Fibroblast of pulmonary artery (primary cell): ENCODE data around the gene SLC13A2.
A peak's percentile ranks its signal among the peaks of the same experiment; 100 is the strongest.
"Not testable (repeated sequence)": the region's sequence is repeated elsewhere in the genome, so short reads cannot be mapped to it uniquely, and the experiment has no call there.

Source experiments
- DNase-seq: peaks from one replicate; pipeline ENCODE4 v3.0.0-alpha.2; 2010; ENCODE audit warnings: low read depth
- H3K4me3 ChIP-seq: replicated peaks from 2 replicates; pipeline ENCODE4 v1.5.1; 2011; ENCODE audit warnings: low read depth, mild to moderate bottlenecking, control low read depth, low read length, moderate library complexity
- TF ChIP-seq, protein P1 (sequence below): IDR thresholded peaks from 2 replicates; pipeline ENCODE4 v1.5.1; 2011; ENCODE audit warnings: mild to moderate bottlenecking, control low read depth, low read length, inconsistent platforms; ENCODE audit errors: missing control alignments

Gene SLC13A2

DNA sequence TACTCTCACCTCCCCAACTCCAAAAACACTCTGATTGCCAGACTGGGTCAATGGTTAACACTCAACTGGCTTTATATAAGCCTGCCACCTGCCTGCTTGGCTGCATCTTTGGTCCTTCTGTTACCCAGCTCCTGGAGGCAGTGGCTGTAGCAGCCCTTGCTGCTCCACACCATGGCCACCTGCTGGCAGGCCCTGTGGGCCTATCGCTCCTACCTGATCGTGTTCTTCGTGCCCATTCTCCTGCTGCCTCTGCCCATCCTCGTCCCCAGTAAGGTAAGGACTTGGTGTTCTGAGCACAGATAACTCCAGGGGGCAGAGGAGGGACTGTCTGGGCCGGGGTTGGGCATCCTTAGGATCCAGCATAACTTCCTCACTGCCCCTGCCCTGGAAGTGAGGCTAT lies at the start of gene SLC13A2:
SLC13A2 (plus strand) TSS at position 103 of the 400 bp plus-strand sequence; CDS start at position 172, 69 bp downstream.
- DNase-seq = no peak
- TF ChIP-seq, protein P1, sequence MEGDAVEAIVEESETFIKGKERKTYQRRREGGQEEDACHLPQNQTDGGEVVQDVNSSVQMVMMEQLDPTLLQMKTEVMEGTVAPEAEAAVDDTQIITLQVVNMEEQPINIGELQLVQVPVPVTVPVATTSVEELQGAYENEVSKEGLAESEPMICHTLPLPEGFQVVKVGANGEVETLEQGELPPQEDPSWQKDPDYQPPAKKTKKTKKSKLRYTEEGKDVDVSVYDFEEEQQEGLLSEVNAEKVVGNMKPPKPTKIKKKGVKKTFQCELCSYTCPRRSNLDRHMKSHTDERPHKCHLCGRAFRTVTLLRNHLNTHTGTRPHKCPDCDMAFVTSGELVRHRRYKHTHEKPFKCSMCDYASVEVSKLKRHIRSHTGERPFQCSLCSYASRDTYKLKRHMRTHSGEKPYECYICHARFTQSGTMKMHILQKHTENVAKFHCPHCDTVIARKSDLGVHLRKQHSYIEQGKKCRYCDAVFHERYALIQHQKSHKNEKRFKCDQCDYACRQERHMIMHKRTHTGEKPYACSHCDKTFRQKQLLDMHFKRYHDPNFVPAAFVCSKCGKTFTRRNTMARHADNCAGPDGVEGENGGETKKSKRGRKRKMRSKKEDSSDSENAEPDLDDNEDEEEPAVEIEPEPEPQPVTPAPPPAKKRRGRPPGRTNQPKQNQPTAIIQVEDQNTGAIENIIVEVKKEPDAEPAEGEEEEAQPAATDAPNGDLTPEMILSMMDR = no peak
- no peak within 1 kb of the TSS for H3K4me3 ChIP-seq

GRCh38 chr17:28425206-28425605 lies 48.2 kb upstream of the SLC13A2 start:
- no peak overlapping the region for H3K4me3 ChIP-seq
- TF ChIP-seq, protein P1 = no peak
- no peak for DNase-seq

DNA sequence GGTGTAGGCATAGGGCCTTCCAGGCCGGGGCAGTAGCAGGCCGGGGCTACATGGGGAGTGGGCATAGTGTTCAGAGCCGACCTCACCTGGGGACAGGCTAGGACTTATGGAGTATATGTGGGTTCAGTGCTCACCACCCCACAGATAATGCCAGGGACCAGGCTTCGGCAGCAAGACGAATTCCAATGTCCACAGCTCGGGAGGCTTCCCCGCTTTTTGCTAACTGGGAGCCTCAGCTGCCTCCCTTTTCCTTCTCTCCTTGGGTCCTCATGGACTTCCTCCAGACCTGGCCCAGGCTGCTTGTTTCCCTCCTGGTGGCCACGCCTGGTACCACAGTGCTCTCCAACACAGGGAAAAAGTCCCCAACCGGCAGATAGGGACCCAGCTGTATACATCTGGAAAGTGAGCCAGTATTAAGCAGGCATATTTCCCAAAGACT lies 47.3 kb upstream of the SLC13A2 start:
- H3K4me3 ChIP-seq = no peak overlapping the region
- no peak for DNase-seq
- TF ChIP-seq, protein P1 = peak; percentile 44

GRCh38 chr17:28427371-28427770 lies 46.1 kb upstream of the SLC13A2 start:
- DNase-seq = no peak
- no peak overlapping the region for H3K4me3 ChIP-seq
- TF ChIP-seq, protein P1 = no peak

DNA sequence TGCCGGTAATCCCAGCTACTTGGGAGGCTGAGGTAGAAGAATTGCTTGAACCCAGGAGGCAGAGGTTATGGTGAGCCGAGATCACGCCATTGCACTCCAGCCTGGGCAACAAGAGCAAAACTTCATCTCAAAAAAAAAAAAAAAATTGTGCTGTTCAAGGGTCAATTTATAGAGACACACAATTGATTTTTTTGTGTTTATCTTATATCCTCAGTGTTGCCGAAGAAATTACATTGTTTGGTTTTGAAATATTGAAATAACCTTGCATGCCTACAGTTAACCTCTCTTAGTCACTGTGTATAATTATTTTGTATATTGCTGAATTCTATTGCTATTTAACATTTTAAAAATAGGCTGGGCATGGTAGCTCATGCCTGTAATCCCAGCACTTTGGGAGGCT lies 45.5 kb upstream of the SLC13A2 start:
- not testable (repeated sequence) for H3K4me3 ChIP-seq, DNase-seq

GRCh38 chr17:28433721-28434120 lies 39.7 kb upstream of the SLC13A2 start:
- no peak overlapping the region for H3K4me3 ChIP-seq
- no peak for DNase-seq
- TF ChIP-seq, protein P1 = no peak

DNA sequence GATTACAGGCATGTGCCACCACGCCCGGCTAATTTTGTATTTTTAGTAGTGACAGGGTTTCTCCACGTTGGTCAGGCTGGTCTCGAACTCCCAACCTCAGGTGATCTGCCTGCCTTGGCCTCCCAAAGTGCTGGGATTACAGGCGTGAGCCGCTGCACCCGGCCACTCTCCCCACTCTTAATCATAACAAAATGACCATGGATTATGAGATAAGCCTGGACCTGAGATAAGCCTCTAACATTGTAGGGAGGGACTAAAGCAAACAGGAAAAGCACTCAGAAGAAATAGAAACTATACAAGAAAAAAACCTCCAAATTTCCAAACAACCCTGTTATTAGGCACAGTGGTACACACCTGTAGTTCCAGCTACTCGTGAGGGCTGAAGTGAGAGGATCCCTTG lies 39.1 kb upstream of the SLC13A2 start:
- not testable (repeated sequence) for DNase-seq, H3K4me3 ChIP-seq

DNA sequence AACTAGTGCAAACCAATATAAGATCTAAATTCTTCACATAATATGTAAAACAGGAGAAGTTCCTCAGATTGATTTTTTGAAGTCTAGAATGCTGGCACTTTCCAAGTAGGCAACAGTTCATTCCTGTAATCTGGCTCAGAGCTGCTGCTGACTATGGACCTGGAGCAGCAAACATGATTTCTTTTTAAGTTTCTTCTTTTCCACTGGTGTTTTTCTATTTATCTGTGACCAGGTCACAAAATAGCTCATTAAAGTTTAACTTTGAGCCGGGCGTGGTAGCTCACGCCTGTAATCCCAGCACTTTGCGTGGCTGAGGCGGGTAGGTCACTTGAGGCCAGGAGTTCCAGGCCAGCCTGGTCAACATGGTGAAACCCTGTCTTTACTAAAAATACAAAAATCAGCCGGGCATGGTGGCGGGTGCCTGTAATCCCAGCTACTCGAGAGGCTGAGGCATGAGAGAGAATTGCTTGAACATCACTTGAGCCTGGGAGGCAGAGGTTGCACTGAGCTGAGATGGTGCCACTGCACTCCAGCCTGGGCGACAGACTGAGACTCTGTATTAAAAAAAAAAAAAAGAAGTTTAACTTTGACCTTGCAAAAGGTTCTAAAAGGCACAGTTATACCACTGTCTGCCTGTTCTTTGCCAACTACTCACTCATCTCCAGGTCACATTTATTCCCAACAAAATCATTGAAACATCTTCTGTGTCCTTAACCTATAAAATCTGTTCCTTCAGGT lies 29.4 kb upstream of the SLC13A2 start:
- no peak for DNase-seq
- H3K4me3 ChIP-seq = no peak overlapping the region
- TF ChIP-seq, protein P1 = no peak
